Skeletal muscle satellite cell (primary cell): ENCODE data around the gene POGZ.
"Not testable (repeated sequence)": the region's sequence is repeated elsewhere in the genome, so short reads cannot be mapped to it uniquely, and the experiment has no call there.

Experiments
- H3K27me3 ChIP-seq: 2 replicates; pipeline ENCODE4 v1.7.0; 2013; ENCODE audit warnings: low read length; ENCODE audit not compliant: control insufficient read depth, insufficient read depth
- H3K36me3 ChIP-seq: 2 replicates; pipeline ENCODE4 v1.7.0; 2013; ENCODE audit warnings: mild to moderate bottlenecking, control low read depth, low read length; ENCODE audit not compliant: insufficient read depth
- H3K4me1 ChIP-seq: 2 replicates; pipeline ENCODE4 v1.7.0; 2013; ENCODE audit warnings: low read length; ENCODE audit not compliant: control insufficient read depth, insufficient read depth
- H3K4me2 ChIP-seq: 2 replicates; pipeline ENCODE4 v1.7.0; 2013; ENCODE audit warnings: mild to moderate bottlenecking, low read length
- H3K4me3 ChIP-seq: 2 replicates; pipeline ENCODE4 v1.7.0; 2013; ENCODE audit warnings: low read length
- H3K9ac ChIP-seq: 2 replicates; pipeline ENCODE4 v1.7.0; 2013; ENCODE audit warnings: mild to moderate bottlenecking, low read depth, low read length, moderate library complexity
- H3K9me3 ChIP-seq: replicated peaks from 2 replicates; pipeline ENCODE4 v1.7.0; 2013; ENCODE audit warnings: mild to moderate bottlenecking, control low read depth, low read length

The POGZ gene

GRCh38 chr1:151443846-151444782 lies 15.2 kb downstream of the POGZ start:
- H3K4me3 ChIP-seq, result no peak overlapping the region
- H3K9me3 ChIP-seq, result no peaks in the 10 kb centered on the region
- H3K9ac ChIP-seq, result no peak overlapping the region
- H3K4me1 ChIP-seq, result peaks cover 18% of the 10 kb centered on the region
- peak overlapping the region; percentile 16 for H3K4me2 ChIP-seq
- H3K27me3 ChIP-seq, result no peaks in the 10 kb centered on the region
- H3K36me3 ChIP-seq, result peaks cover 18% of the 10 kb centered on the region

- not testable (repeated sequence) for H3K9me3 ChIP-seq, H3K27me3 ChIP-seq, H3K4me3 ChIP-seq, H3K4me2 ChIP-seq, H3K9ac ChIP-seq
- Histone ChIP-seq H3K4me1 (peaks cover 14% of the 10 kb centered on the region), H3K36me3 (peaks cover 21% of the 10 kb centered on the region)
Measured at GRCh38 chr1:151437396-151437795, 21.9 kb downstream of the POGZ start.

GRCh38 chr1:151436985-151437384 lies 22.3 kb downstream of the POGZ start:
- Histone ChIP-seq H3K4me1 (peaks cover 14% of the 10 kb centered on the region), H3K27me3 (no peaks in the 10 kb centered on the region), H3K4me2 (no peak overlapping the region), H3K4me3 (no peak overlapping the region), H3K9ac (no peak overlapping the region), H3K9me3 (no peaks in the 10 kb centered on the region), H3K36me3 (peaks cover 21% of the 10 kb centered on the region)

- Histone ChIP-seq H3K27me3 (no peaks in the 10 kb centered on the region), H3K4me3 (no peak overlapping the region), H3K9ac (no peak overlapping the region), H3K4me1 (peaks cover 14% of the 10 kb centered on the region), H3K9me3 (no peaks in the 10 kb centered on the region), H3K36me3 (peaks cover 10% of the 10 kb centered on the region), H3K4me2 (peak overlapping the region; percentile 26)
Measured at GRCh38 chr1:151435174-151435573, 24.1 kb downstream of the POGZ start.

GRCh38 chr1:151433827-151434226 lies 25.5 kb downstream of the POGZ start:
- H3K9me3 ChIP-seq, H3K4me3 ChIP-seq, H3K4me2 ChIP-seq, H3K27me3 ChIP-seq, H3K9ac ChIP-seq: not testable (repeated sequence)
- H3K36me3 ChIP-seq, result peaks cover 15% of the 10 kb centered on the region
- H3K4me1 ChIP-seq, result peaks cover 14% of the 10 kb centered on the region

- no peaks in the 10 kb centered on the region for H3K4me1 ChIP-seq
- H3K9me3 ChIP-seq, result no peaks in the 10 kb centered on the region
- H3K4me3 ChIP-seq, result no peak overlapping the region
- H3K9ac ChIP-seq, result no peak overlapping the region
- H3K36me3 ChIP-seq, result peaks cover 60% of the 10 kb centered on the region
- no peaks in the 10 kb centered on the region for H3K27me3 ChIP-seq
- no peak overlapping the region for H3K4me2 ChIP-seq
Measured at GRCh38 chr1:151428068-151428467, 31.2 kb downstream of the POGZ start.

GRCh38 chr1:151425103-151425502 lies 34.2 kb downstream of the POGZ start:
- H3K9ac ChIP-seq, result no peak overlapping the region
- no peak overlapping the region for H3K4me3 ChIP-seq
- no peak overlapping the region for H3K4me2 ChIP-seq
- no peaks in the 10 kb centered on the region for H3K27me3 ChIP-seq
- no peaks in the 10 kb centered on the region for H3K4me1 ChIP-seq
- H3K9me3 ChIP-seq, result no peaks in the 10 kb centered on the region
- H3K36me3 ChIP-seq, result peaks cover 75% of the 10 kb centered on the region

GRCh38 chr1:151419819-151420218 lies 39.5 kb downstream of the POGZ start:
- Histone ChIP-seq H3K36me3 (peaks cover 44% of the 10 kb centered on the region), H3K9me3 (no peaks in the 10 kb centered on the region), H3K9ac (no peak overlapping the region), H3K4me3 (no peak overlapping the region), H3K27me3 (no peaks in the 10 kb centered on the region), H3K4me1 (peaks cover 5% of the 10 kb centered on the region), H3K4me2 (no peak overlapping the region)

- no peak overlapping the region for H3K4me2 ChIP-seq
- no peaks in the 10 kb centered on the region for H3K27me3 ChIP-seq
- peaks cover 39% of the 10 kb centered on the region for H3K36me3 ChIP-seq
- no peak overlapping the region for H3K4me3 ChIP-seq
- H3K4me1 ChIP-seq, result peaks cover 5% of the 10 kb centered on the region
- no peaks in the 10 kb centered on the region for H3K9me3 ChIP-seq
- H3K9ac ChIP-seq, result no peak overlapping the region
Measured at GRCh38 chr1:151418081-151418480, 41.2 kb downstream of the POGZ start.

GRCh38 chr1:151416231-151416630 lies 43.1 kb downstream of the POGZ start:
- H3K4me1 ChIP-seq, result peaks cover 5% of the 10 kb centered on the region
- H3K36me3 ChIP-seq, result peaks cover 45% of the 10 kb centered on the region
- H3K9me3 ChIP-seq, result no peaks in the 10 kb centered on the region
- no peak overlapping the region for H3K9ac ChIP-seq
- no peak overlapping the region for H3K4me3 ChIP-seq
- H3K27me3 ChIP-seq, result no peaks in the 10 kb centered on the region
- no peak overlapping the region for H3K4me2 ChIP-seq

GRCh38 chr1:151411884-151412283 lies 47.4 kb downstream of the POGZ start:
- H3K4me3 ChIP-seq, result no peak overlapping the region
- H3K4me2 ChIP-seq, result no peak overlapping the region
- no peak overlapping the region for H3K9ac ChIP-seq
- H3K36me3 ChIP-seq, result peaks cover 74% of the 10 kb centered on the region
- no peaks in the 10 kb centered on the region for H3K27me3 ChIP-seq
- peaks cover 9% of the 10 kb centered on the region for H3K4me1 ChIP-seq
- no peaks in the 10 kb centered on the region for H3K9me3 ChIP-seq

GRCh38 chr1:151408891-151409290 lies 50.4 kb downstream of the POGZ start:
- peaks cover 88% of the 10 kb centered on the region for H3K36me3 ChIP-seq
- H3K4me1 ChIP-seq, result peaks cover 4% of the 10 kb centered on the region
- no peak overlapping the region for H3K4me3 ChIP-seq
- no peak overlapping the region for H3K9ac ChIP-seq
- H3K27me3 ChIP-seq, result no peaks in the 10 kb centered on the region
- no peaks in the 10 kb centered on the region for H3K9me3 ChIP-seq
- no peak overlapping the region for H3K4me2 ChIP-seq
